Panc1 (cell line): ENCODE measurements around the gene PEAR1.

Experiments
- POLR2AphosphoS5 ChIP-seq: IDR thresholded peaks from 2 replicates; pipeline ENCODE4 v1.6.1; 2012; ENCODE audit warnings: mild to moderate bottlenecking, low read depth, low read length, moderate library complexity
- TCF7L2 ChIP-seq: IDR thresholded peaks from 2 replicates; pipeline ENCODE4 v1.6.1; 2011; ENCODE audit warnings: mild to moderate bottlenecking, low read depth, low read length, inconsistent platforms
- TF ChIP-seq, protein P1 (sequence below): fragments of 450-650 bp; IDR thresholded peaks from 2 replicates; pipeline ENCODE4 v1.5.1; 2017; ENCODE audit warnings: mild to moderate bottlenecking
- TF ChIP-seq, protein P2 (sequence below), 2 experiments: IDR thresholded peaks; 2 replicates each; pipeline ENCODE4 v1.6.1; 2011 to 2012; ENCODE audit warnings: low read depth in 2 of 2, control low read depth in 1 of 2, low read length in 1 of 2, mild to moderate bottlenecking in 1 of 2, moderate library complexity in 1 of 2; ENCODE audit not compliant: insufficient read depth in 1 of 2

GRCh38 chr1:156860628-156861423, 32.7 kb upstream of the PEAR1 start, which contains the start of gene NTRK1:
- TF ChIP-seq, protein P1, sequence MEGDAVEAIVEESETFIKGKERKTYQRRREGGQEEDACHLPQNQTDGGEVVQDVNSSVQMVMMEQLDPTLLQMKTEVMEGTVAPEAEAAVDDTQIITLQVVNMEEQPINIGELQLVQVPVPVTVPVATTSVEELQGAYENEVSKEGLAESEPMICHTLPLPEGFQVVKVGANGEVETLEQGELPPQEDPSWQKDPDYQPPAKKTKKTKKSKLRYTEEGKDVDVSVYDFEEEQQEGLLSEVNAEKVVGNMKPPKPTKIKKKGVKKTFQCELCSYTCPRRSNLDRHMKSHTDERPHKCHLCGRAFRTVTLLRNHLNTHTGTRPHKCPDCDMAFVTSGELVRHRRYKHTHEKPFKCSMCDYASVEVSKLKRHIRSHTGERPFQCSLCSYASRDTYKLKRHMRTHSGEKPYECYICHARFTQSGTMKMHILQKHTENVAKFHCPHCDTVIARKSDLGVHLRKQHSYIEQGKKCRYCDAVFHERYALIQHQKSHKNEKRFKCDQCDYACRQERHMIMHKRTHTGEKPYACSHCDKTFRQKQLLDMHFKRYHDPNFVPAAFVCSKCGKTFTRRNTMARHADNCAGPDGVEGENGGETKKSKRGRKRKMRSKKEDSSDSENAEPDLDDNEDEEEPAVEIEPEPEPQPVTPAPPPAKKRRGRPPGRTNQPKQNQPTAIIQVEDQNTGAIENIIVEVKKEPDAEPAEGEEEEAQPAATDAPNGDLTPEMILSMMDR: no peak
- TF ChIP-seq POLR2AphosphoS5: no peak
- TF ChIP-seq TCF7L2: no peak
- TF ChIP-seq, protein P2, sequence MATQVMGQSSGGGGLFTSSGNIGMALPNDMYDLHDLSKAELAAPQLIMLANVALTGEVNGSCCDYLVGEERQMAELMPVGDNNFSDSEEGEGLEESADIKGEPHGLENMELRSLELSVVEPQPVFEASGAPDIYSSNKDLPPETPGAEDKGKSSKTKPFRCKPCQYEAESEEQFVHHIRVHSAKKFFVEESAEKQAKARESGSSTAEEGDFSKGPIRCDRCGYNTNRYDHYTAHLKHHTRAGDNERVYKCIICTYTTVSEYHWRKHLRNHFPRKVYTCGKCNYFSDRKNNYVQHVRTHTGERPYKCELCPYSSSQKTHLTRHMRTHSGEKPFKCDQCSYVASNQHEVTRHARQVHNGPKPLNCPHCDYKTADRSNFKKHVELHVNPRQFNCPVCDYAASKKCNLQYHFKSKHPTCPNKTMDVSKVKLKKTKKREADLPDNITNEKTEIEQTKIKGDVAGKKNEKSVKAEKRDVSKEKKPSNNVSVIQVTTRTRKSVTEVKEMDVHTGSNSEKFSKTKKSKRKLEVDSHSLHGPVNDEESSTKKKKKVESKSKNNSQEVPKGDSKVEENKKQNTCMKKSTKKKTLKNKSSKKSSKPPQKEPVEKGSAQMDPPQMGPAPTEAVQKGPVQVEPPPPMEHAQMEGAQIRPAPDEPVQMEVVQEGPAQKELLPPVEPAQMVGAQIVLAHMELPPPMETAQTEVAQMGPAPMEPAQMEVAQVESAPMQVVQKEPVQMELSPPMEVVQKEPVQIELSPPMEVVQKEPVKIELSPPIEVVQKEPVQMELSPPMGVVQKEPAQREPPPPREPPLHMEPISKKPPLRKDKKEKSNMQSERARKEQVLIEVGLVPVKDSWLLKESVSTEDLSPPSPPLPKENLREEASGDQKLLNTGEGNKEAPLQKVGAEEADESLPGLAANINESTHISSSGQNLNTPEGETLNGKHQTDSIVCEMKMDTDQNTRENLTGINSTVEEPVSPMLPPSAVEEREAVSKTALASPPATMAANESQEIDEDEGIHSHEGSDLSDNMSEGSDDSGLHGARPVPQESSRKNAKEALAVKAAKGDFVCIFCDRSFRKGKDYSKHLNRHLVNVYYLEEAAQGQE (IDR thresholded peaks at IDR 0.05; ENCODE audit: insufficient read depth in 1 of 2, low read depth in 2 of 2, low read length in 1 of 2): no peak
